ENCODE data around the gene AMBRA1. TPM values are rescaled to one million over a fixed set of nuclear protein-coding genes. Genes with fewer than 3 reads are reported as not detected.
A peak's percentile ranks its signal among the peaks of the same experiment; 100 is the strongest.

AMBRA1 gene
- polyA plus RNA-seq, 1 of the 3 experiments (the other 2 are of a cell fraction): 10.4 TPM

DNA sequence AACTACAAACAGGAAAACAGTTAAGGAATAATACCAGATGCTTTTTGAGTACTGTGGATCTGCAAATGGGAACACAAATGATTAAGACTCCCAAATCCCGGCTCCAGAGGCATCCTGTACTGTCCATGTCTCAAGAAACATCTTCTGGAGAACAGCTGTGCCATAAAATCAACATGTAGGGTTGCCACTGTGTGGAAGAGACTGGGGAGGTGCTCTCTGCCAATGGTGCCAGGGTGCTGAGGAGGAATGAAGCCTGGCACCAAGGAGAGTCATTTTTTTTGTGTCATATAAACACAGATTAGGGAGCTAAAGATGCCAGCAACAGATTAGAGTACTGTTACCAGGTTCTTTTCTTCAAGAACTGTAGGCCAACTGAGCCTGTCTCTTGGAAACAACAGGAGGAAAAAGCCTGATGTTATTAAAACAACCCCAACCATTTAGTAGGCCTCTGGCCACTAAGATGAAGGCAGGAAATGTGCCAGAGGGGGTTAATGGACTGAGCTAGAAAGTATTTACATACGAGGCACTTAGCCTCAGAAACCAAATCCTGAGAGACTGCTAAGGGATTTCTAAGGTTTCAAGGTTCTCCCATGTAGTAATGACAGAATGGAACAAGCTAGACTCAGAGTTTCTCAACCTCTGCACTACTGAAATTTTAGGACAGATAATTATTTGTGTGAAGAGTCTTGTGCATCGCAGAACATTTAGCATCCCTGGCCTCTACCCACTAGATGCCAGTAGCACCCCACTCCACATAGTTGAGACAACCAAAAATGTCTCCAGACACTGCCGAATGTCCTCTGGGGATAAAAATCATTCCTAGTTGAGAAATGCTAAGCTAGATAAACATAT lies 147.7 kb downstream of the AMBRA1 start:
- peaks cover 8% of the 10 kb centered on the region for H3F3A ChIP-seq (replicated peaks; ENCODE audit: insufficient read depth)
- DNase-seq: no peak
- 85% methylated on average over 4 of the region's 4 CpGs for WGBS (ENCODE audit: low lambda C conversion rate)
- no peak overlapping the region for H3K27ac ChIP-seq (ENCODE audit: low read depth in 2 of 2, low read length in 1 of 2)
- no peaks in the 10 kb centered on the region for H3K27me3 ChIP-seq (ENCODE audit: insufficient read depth)
- H2AFZ ChIP-seq (ENCODE audit: low read depth): no peak overlapping the region
- H3K36me3 ChIP-seq (replicated peaks in 1 of 2; ENCODE audit: control insufficient read depth in 1 of 2, insufficient read depth in 2 of 2, low read length in 1 of 2): peaks cover 3 to 11% of the 10 kb centered on the region in 2 experiments
- POLR2A ChIA-PET: no interaction called here
- no peak overlapping the region for H3K4me2 ChIP-seq
- TF ChIP-seq, protein P1, sequence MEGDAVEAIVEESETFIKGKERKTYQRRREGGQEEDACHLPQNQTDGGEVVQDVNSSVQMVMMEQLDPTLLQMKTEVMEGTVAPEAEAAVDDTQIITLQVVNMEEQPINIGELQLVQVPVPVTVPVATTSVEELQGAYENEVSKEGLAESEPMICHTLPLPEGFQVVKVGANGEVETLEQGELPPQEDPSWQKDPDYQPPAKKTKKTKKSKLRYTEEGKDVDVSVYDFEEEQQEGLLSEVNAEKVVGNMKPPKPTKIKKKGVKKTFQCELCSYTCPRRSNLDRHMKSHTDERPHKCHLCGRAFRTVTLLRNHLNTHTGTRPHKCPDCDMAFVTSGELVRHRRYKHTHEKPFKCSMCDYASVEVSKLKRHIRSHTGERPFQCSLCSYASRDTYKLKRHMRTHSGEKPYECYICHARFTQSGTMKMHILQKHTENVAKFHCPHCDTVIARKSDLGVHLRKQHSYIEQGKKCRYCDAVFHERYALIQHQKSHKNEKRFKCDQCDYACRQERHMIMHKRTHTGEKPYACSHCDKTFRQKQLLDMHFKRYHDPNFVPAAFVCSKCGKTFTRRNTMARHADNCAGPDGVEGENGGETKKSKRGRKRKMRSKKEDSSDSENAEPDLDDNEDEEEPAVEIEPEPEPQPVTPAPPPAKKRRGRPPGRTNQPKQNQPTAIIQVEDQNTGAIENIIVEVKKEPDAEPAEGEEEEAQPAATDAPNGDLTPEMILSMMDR (IDR thresholded peaks at IDR 0.05): peak; percentile 33
- TF ChIP-seq, protein P2, sequence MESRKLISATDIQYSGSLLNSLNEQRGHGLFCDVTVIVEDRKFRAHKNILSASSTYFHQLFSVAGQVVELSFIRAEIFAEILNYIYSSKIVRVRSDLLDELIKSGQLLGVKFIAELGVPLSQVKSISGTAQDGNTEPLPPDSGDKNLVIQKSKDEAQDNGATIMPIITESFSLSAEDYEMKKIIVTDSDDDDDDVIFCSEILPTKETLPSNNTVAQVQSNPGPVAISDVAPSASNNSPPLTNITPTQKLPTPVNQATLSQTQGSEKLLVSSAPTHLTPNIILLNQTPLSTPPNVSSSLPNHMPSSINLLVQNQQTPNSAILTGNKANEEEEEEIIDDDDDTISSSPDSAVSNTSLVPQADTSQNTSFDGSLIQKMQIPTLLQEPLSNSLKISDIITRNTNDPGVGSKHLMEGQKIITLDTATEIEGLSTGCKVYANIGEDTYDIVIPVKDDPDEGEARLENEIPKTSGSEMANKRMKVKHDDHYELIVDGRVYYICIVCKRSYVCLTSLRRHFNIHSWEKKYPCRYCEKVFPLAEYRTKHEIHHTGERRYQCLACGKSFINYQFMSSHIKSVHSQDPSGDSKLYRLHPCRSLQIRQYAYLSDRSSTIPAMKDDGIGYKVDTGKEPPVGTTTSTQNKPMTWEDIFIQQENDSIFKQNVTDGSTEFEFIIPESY (IDR thresholded peaks at IDR 0.05; ENCODE audit: borderline replicate concordance, low read depth): no peak
- TF ChIP-seq RFX5 (IDR thresholded peaks at IDR 0.05; ENCODE audit: low read length): no peak
- peak; percentile 39 for TF ChIP-seq RAD21 (IDR thresholded peaks at IDR 0.05; ENCODE audit: low read length)
- no peak for TF ChIP-seq JUND (IDR thresholded peaks at IDR 0.05)
- TF ChIP-seq, protein P3, sequence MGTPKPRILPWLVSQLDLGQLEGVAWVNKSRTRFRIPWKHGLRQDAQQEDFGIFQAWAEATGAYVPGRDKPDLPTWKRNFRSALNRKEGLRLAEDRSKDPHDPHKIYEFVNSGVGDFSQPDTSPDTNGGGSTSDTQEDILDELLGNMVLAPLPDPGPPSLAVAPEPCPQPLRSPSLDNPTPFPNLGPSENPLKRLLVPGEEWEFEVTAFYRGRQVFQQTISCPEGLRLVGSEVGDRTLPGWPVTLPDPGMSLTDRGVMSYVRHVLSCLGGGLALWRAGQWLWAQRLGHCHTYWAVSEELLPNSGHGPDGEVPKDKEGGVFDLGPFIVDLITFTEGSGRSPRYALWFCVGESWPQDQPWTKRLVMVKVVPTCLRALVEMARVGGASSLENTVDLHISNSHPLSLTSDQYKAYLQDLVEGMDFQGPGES (IDR thresholded peaks at IDR 0.05; ENCODE audit: low read depth, low read length): no peak
- TF ChIP-seq MEF2A (IDR thresholded peaks at IDR 0.05; ENCODE audit: borderline replicate concordance, low read depth): no peak
- no peak for TF ChIP-seq NRF1 (IDR thresholded peaks at IDR 0.05; ENCODE audit: low read depth, low read length)
- TF ChIP-seq YY1 (IDR thresholded peaks at IDR 0.05; ENCODE audit: low read depth): no peak
- TF ChIP-seq TAF1 (IDR thresholded peaks at IDR 0.05; ENCODE audit: borderline replicate concordance, low read depth, low read length): no peak
- TF ChIP-seq, protein P4, sequence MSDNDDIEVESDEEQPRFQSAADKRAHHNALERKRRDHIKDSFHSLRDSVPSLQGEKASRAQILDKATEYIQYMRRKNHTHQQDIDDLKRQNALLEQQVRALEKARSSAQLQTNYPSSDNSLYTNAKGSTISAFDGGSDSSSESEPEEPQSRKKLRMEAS (IDR thresholded peaks at IDR 0.05; ENCODE audit: low read depth): no peak
- TF ChIP-seq SIN3A (IDR thresholded peaks at IDR 0.05; ENCODE audit: borderline replicate concordance, low read depth, low read length): no peak
- peaks cover 5 to 53% of the 10 kb centered on the region in 2 experiments for H3K4me1 ChIP-seq (ENCODE audit: control insufficient read depth in 1 of 2, insufficient read depth in 2 of 2, low read depth in 1 of 2, low read length in 1 of 2)
- H3K9me3 ChIP-seq: no peaks in the 10 kb centered on the region
- no peaks in the 10 kb centered on the region for H3K9me2 ChIP-seq
- CTCF ChIA-PET: interaction anchor here (0.6 to 2.0 kb wide), 9 partner anchors 9 to 268 kb away, joined by 3 to 9 read pairs (median 4); no protein-coding TSS in a partner anchor
- no peak overlapping the region for H3K4me3 ChIP-seq (ENCODE audit: low read depth in 2 of 2, low read length in 1 of 2)
- H4K20me1 ChIP-seq (ENCODE audit: insufficient read depth): peaks cover 9% of the 10 kb centered on the region
- H3K79me2 ChIP-seq (ENCODE audit: insufficient read depth): peaks cover 21% of the 10 kb centered on the region
- no peak overlapping the region for H3K9ac ChIP-seq
